HG02623 (cell line): ENCODE data around the gene SACS.
A peak's percentile ranks its signal among the peaks of the same experiment; 100 is the strongest.
"Not testable (repeated sequence)": the region's sequence is repeated elsewhere in the genome, so short reads cannot be mapped to it uniquely, and the experiment has no call there.

Experiments
- ATAC-seq: cut with Tn5 transposase; IDR thresholded peaks from one replicate; pipeline ENCODE4 v1.9.1; 2021; ENCODE audit warnings: moderate library complexity; ENCODE audit not compliant: unreplicated experiment

Gene SACS

GRCh38 chr13:23418776-23419683 is 14.5 kb downstream of the SACS start:
- ATAC-seq, result no peak

- ATAC-seq, result no peak
Measured at GRCh38 chr13:23414682-23415081, 18.8 kb downstream of the SACS start.

DNA sequence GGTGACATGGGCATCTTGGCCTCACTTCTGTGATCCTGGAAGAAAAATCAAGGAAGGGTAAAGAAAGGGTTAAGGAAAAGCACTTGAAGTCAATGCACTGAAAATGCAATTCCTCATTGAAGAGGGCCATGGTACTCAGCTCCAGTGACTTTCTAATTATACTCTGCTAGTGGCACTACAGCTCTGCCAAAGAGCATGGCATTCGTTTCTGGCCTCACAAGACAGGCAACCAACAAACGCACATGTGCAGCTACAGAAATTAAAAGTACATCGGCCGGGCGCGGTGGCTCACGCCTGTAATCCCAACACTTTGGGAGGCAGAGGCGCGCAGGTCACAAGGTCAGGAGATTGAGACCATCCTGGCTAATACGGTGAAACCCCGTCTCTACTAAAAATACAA is 21.8 kb downstream of the SACS start:
- no peak for ATAC-seq

GRCh38 chr13:23411220-23411619 is 22.3 kb downstream of the SACS start:
- no peak for ATAC-seq

GRCh38 chr13:23408026-23408425 is 25.5 kb downstream of the SACS start:
- ATAC-seq, result no peak

GRCh38 chr13:23401156-23401555 is 32.3 kb downstream of the SACS start:
- ATAC-seq, result not testable (repeated sequence)

- ATAC-seq, result no peak
Measured at GRCh38 chr13:23399347-23399746, 34.2 kb downstream of the SACS start.

DNA sequence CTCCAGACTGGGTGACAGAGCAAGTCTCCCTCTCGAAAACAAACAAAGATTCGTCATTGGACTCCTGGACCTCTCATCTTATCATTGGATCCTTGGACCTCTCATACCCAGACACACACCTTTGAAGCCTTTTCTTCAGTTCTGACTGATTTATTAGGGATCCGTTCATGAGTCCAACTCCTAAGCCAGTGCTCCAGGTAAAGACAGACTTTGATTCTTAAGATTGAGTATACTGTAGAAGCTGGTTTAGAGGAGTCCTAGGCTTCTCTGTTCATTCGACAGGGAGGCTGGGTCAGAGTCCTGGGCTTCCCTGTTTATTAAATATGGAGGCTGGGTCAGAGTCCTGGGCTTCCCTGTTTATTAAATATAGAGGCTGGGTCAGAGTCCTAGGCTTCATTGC is 38.7 kb downstream of the SACS start:
- no peak for ATAC-seq

- ATAC-seq, result no peak
Measured at GRCh38 chr13:23392925-23393645, 40.4 kb downstream of the SACS start.

DNA sequence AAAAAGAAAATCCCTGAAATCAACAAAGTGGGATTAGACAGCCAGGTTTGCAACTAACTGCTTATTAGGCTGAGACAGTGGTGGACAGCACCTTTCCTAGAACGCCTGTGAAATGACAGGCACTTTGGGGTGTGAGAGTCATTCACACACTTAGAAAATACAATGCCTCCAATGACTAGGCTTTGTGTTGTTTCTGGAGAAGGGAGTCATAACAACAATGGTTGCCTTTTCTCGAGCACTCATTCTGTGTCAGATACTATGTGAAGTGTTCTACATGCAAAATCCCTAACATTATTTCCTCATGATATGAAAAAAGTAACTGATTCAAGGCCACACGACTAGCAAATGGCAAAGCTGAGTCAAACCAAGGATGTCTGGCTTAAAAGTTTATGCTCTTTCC is 41.2 kb downstream of the SACS start:
- no peak for ATAC-seq

- ATAC-seq, result no peak
Measured at GRCh38 chr13:23391752-23392151, 41.8 kb downstream of the SACS start.

DNA sequence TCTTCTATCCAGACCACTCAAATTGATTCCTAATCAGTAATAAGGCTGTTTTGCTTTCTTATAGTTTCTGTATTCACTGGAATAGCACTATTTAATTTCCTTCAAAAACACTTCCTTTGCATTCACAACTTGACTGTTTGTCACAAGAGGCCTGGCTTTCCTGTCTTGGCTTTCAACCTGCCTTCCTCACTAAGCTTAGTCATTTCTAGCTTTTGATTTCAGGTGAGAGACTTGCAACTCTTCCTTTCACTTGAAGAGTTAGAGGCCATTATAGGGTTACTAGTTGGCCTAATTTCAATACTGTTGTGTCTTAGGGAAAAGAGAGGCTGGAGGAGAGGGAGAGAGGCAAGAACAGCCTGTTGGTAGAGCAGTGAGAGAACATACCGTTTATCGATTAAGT is 47.0 kb downstream of the SACS start:
- ATAC-seq, result no peak

- no peak for ATAC-seq
Measured at GRCh38 chr13:23385931-23386330, 47.6 kb downstream of the SACS start.

- ATAC-seq, result peak; percentile 92
Measured at GRCh38 chr13:23384111-23384510, 49.4 kb downstream of the SACS start.

GRCh38 chr13:23383151-23383550 is 50.4 kb downstream of the SACS start:
- ATAC-seq, result no peak

- no peak for ATAC-seq
Measured at GRCh38 chr13:23381866-23382265, 51.6 kb downstream of the SACS start.

DNA sequence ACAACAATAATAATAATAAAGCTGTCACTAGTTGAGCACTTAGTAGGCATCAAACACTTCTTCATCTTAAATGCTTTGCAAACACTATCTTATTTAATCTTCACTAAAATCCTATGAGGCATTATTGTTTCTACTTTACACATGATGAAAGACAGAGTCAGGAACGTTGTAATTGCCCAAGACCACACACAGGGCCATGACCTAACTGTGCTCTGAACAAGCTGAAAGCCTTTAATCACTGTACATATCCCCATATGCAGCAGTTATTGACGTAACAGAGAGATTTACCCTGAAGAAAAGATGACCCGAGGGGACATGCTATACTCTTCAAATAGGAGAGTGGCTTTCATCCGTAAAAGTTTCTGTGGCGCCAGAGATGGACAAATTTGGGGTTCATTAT is 53.0 kb downstream of the SACS start:
- no peak for ATAC-seq

DNA sequence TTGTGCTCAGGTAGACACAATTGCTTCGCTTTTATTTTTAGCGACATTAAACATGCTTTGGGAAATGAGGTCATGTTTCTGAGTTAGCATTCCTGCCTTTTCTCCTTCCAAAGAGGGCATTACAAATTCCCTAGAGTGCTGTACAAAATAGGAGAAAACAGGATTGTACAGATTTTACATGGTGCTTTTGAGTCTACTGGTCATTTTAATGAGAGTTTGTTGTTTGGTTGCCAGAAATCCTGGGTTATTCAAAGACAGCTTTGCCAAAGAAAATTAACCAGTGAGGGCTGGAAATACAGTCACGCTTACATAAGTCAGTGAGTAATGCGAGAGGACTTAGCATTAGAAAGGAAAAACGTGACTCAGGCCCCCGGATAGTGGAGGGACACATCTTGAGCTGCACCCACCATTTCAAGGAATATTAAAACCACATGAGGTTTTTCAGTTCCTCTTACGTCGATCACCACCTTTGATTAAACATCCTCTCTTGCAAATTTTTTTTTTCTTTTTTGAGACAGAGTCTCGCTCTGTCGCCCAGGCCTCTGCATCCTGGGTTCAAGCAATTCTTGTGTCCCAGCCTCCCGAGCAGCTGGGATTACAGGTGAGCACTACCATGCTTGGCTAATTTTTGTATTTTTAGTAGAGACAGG is 55.4 kb downstream of the SACS start:
- no peak for ATAC-seq

GRCh38 chr13:23377579-23377978 is 55.9 kb downstream of the SACS start:
- ATAC-seq, result no peak

GRCh38 chr13:23375001-23375971 is 58.2 kb downstream of the SACS start:
- ATAC-seq, result peak; percentile 84
